Neural progenitor cell (in vitro differentiated cells): ENCODE results near the gene IFRD1. TPM values are rescaled to one million over a fixed set of nuclear protein-coding genes. Genes with fewer than 3 reads are reported as not detected.

Experiments
- DNase-seq: peaks from one replicate; pipeline ENCODE4 v3.0.0-alpha.2; 2016; ENCODE audit warnings: low spot score
- H2AFZ ChIP-seq: fragments of 200-600 bp; sonication (generic); replicated peaks from 2 replicates; pipeline ENCODE4 v1.6.1; 2016; ENCODE audit warnings: antibody characterized with exemption
- H3F3A ChIP-seq: fragments of 200-600 bp; sonication (generic); 2 replicates; pipeline ENCODE4 v1.6.1; 2016; ENCODE audit warnings: antibody characterized with exemption, low read depth
- H3K27ac ChIP-seq: fragments of 200-600 bp; sonication (generic); 2 replicates; pipeline ENCODE4 v1.5.1; 2016; ENCODE audit warnings: mild to moderate bottlenecking
- H3K27me3 ChIP-seq: fragments of 200-600 bp; sonication (generic); 2 replicates; pipeline ENCODE4 v1.6.1; 2016; ENCODE audit warnings: mild to moderate bottlenecking, moderate library complexity
- H3K36me3 ChIP-seq: fragments of 200-600 bp; sonication (generic); 2 replicates; pipeline ENCODE4 v1.5.1; 2016
- H3K4me1 ChIP-seq: fragments of 200-600 bp; sonication (generic); 2 replicates; pipeline ENCODE4 v1.6.1; 2016; ENCODE audit warnings: mixed run types
- H3K4me2 ChIP-seq: fragments of 200-600 bp; sonication (generic); 2 replicates; pipeline ENCODE4 v1.6.1; 2016
- H3K4me3 ChIP-seq: fragments of 200-600 bp; sonication (generic); 2 replicates; pipeline ENCODE4 v1.5.1; 2016
- H3K79me2 ChIP-seq: fragments of 200-600 bp; sonication (generic); 2 replicates; pipeline ENCODE4 v1.6.1; 2016; ENCODE audit warnings: low read depth
- H3K9ac ChIP-seq: fragments of 200-600 bp; sonication (generic); 2 replicates; pipeline ENCODE4 v1.6.1; 2016
- H3K9me3 ChIP-seq: fragments of 200-600 bp; sonication (generic); 2 replicates; pipeline ENCODE4 v1.5.1; 2016; ENCODE audit warnings: low read depth
- H4K20me1 ChIP-seq: fragments of 200-600 bp; sonication (generic); 2 replicates; pipeline ENCODE4 v1.6.1; 2016; ENCODE audit warnings: low read depth
- H3K27ac Mint-ChIP-seq: 3 replicates; pipeline ENCODE4 v1.8.0; 2021; ENCODE audit warnings: mixed read lengths
- H3K27me3 Mint-ChIP-seq: 2 replicates; pipeline ENCODE4 v1.8.0; 2022; ENCODE audit warnings: low read depth, mild to moderate bottlenecking, inconsistent platforms, moderate library complexity, mixed read lengths; ENCODE audit not compliant: insufficient read depth
- H3K36me3 Mint-ChIP-seq: 3 replicates; pipeline ENCODE4 v1.8.0; 2021; ENCODE audit warnings: mixed read lengths
- H3K4me1 Mint-ChIP-seq: 3 replicates; pipeline ENCODE4 v1.8.0; 2021; ENCODE audit warnings: mixed read lengths
- H3K4me3 Mint-ChIP-seq: 3 replicates; pipeline ENCODE4 v1.8.0; 2021; ENCODE audit warnings: mild to moderate bottlenecking, moderate library complexity, mixed read lengths
- H3K9me3 Mint-ChIP-seq: 3 replicates; pipeline ENCODE4 v1.8.0; 2020; ENCODE audit warnings: mixed read lengths
- EZH2 ChIP-seq: fragments of 200-600 bp; sonication (generic); IDR thresholded peaks from 2 replicates; pipeline ENCODE4 v1.6.1; 2017; ENCODE audit warnings: antibody characterized with exemption, mild to moderate bottlenecking, moderate library complexity
- EZH2phosphoT487 ChIP-seq: fragments of 200-600 bp; sonication (generic); IDR thresholded peaks from 2 replicates; pipeline ENCODE4 v1.6.1; 2017; ENCODE audit warnings: antibody characterized with exemption
- total RNA-seq: library from RNA; depleted of rRNA; stranded (reverse); fragments of >200 nt; gene quantifications from 2 replicates; pipeline ENCODE4 v1.2.3, GENCODE V29; 2015; ENCODE audit warnings: low replicate concordance
- TF ChIP-seq, protein P1 (sequence below): fragments of 200-600 bp; sonication (generic); IDR thresholded peaks from 2 replicates; pipeline ENCODE4 v1.5.1; 2017; ENCODE audit warnings: antibody characterized with exemption, mild to moderate bottlenecking

The IFRD1 gene
- total RNA-seq, 1 donor from 2014 or later: 110 TPM

DNA sequence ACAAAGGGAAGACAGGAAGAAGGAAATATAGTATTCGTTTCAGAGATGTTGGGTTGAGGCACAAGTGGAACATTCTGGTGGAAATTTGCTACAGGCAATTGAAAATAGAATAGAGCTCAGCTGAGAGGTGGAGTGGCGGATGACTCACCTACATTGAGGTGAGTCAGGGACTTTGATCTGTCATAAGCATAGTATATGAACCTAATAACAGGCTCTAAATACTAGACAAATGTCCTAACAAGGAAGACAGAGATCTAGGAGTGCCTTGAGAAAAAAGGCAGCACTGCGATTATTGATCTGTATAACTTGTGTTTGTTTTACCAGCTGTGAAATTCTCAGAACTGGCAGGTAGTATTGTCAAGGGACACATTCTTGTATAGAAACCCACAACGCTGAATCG, 907 bp upstream of the IFRD1 start:
- no peak overlapping the region for H3K9ac ChIP-seq
- H3K4me1 Mint-ChIP-seq: peaks cover 29% of the 10 kb centered on the region

DNA sequence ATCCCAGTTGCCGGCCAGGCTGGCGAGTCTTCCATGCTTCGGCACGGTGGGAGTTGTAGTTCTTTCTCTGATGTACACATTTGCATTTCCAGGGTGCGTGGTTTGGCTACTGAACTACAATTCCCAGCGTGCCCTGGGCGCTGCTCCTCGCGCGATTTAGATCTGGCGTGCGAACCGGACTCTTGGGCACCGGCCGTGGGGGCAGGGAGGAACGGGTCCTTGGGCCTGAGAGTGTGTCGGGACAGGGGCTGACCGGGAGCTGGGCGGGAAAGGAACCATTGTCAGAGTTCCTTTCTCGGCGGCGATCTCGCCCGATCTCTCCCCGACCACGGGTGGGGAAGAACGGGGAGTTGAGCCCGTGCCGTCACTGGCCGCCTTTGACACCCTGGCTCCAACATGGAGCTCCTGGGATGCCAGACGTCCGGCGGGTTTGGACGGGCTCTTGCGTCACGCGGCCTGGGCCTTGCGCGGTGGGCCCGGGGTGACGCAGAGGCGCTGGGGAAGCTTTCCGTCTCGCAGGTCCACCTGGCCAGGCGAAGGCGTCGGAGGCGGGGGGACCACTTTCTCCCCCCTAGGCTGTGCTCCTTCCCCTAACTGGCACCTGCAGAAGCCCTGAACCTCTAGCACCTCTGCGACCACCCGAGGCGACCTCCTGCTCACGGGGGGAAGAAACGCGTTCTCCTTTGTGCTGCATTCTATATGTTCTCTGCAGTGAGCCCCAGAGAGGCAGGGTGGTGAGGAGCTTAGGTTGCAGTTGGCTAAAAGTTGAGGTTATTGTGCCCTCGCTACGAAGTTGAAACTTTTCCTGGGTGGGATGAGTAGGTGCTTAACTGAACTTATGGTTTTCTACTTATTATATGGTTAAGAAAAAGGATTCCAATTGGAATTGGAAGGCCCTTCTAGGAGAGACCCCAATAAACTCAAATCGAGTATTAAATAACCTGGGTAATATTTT, 824 bp downstream of the IFRD1 start:
- Histone ChIP-seq H3K4me3 (peak overlapping the region; percentile 91), H3K4me2 (peak overlapping the region; percentile 96), H3K9ac (peak overlapping the region; percentile 93), H3F3A (peaks cover 12% of the 10 kb centered on the region), H3K9me3 (no peaks in the 10 kb centered on the region), H3K27me3 (no peaks in the 10 kb centered on the region), H4K20me1 (peaks cover 20% of the 10 kb centered on the region), H3K4me1 (peaks cover 17% of the 10 kb centered on the region), H3K79me2 (peaks cover 53% of the 10 kb centered on the region), H2AFZ (peak overlapping the region; percentile 79), H3K36me3 (peaks cover 6% of the 10 kb centered on the region), H3K27ac (peak overlapping the region; percentile 86)
- Mint-ChIP-seq H3K36me3 (peaks cover 3% of the 10 kb centered on the region), H3K27me3 (peaks cover 4% of the 10 kb centered on the region), H3K27ac (peak overlapping the region; percentile 96), H3K9me3 (no peaks in the 10 kb centered on the region), H3K4me3 (peak overlapping the region; percentile 98), H3K4me1 (peaks cover 31% of the 10 kb centered on the region)
- TF ChIP-seq EZH2phosphoT487 (no peak), EZH2 (no peak)
- TF ChIP-seq, protein P1, sequence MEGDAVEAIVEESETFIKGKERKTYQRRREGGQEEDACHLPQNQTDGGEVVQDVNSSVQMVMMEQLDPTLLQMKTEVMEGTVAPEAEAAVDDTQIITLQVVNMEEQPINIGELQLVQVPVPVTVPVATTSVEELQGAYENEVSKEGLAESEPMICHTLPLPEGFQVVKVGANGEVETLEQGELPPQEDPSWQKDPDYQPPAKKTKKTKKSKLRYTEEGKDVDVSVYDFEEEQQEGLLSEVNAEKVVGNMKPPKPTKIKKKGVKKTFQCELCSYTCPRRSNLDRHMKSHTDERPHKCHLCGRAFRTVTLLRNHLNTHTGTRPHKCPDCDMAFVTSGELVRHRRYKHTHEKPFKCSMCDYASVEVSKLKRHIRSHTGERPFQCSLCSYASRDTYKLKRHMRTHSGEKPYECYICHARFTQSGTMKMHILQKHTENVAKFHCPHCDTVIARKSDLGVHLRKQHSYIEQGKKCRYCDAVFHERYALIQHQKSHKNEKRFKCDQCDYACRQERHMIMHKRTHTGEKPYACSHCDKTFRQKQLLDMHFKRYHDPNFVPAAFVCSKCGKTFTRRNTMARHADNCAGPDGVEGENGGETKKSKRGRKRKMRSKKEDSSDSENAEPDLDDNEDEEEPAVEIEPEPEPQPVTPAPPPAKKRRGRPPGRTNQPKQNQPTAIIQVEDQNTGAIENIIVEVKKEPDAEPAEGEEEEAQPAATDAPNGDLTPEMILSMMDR: no peak
- DNase-seq: peak; percentile 97

More for the DNA sequence above, 907 bp upstream of the IFRD1 start:
- TF ChIP-seq EZH2phosphoT487 (no peak), EZH2 (no peak)
- TF ChIP-seq, protein P1: no peak
- Histone ChIP-seq H4K20me1 (peaks cover 17% of the 10 kb centered on the region), H3K79me2 (peaks cover 35% of the 10 kb centered on the region), H3K9me3 (no peaks in the 10 kb centered on the region), H3K4me3 (peak overlapping the region; percentile 91), H3K4me2 (peak overlapping the region; percentile 84), H3F3A (peaks cover 12% of the 10 kb centered on the region), H3K36me3 (no peaks in the 10 kb centered on the region), H3K4me1 (peaks cover 17% of the 10 kb centered on the region), H3K27ac (no peak overlapping the region), H2AFZ (peak overlapping the region; percentile 99), H3K27me3 (no peaks in the 10 kb centered on the region)
- Mint-ChIP-seq H3K27me3 (peaks cover 4% of the 10 kb centered on the region), H3K4me3 (peak overlapping the region; percentile 98), H3K36me3 (no peaks in the 10 kb centered on the region), H3K9me3 (no peaks in the 10 kb centered on the region), H3K27ac (no peak overlapping the region)
- no peak for DNase-seq

DNA sequence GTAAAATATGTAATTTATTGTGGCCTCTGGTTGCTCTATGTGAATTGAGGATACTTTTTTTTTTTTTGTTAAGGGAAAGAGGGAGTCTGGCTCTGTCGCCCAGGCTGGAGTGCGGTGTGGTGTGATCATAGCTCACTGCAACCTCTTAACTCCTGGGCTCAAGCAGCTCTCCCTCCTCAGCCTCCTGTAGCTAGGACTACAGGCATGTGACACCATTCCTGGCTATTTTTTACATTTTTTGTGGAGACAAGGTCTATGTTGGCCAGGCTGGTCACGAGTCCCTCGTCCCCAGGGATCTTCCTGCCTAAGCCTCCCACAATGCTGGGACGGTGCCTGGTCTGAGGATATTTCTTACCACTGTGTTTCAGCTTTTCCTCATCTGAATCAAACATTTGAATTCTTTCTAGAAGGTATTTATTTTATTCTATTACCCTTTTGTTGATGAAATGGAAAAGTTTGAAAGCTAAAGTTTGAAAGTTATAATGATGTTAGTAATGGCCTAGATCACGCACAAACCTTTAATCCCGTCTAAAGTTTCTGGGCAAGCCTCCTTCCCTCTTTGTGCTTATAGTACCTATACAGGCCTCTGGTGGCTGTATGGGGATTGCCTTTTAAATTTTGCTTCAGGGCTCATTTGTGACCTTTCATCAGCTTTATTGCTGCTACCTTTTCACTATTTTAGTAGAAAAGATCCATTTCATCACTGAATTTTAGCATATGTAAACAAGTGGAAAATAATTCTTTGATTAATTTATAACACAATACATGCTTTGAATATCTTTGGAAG, 2.0 kb downstream of the IFRD1 start:
- H3F3A ChIP-seq: peaks cover 12% of the 10 kb centered on the region
- H3K4me2 ChIP-seq: peak overlapping the region; percentile 96
- no peaks in the 10 kb centered on the region for H3K27me3 ChIP-seq
- no peaks in the 10 kb centered on the region for H3K9me3 ChIP-seq
- H3K27ac Mint-ChIP-seq: peak overlapping the region; percentile 96
- H3K9me3 Mint-ChIP-seq: no peaks in the 10 kb centered on the region
- H3K4me3 Mint-ChIP-seq: peak overlapping the region; percentile 98
- TF ChIP-seq, protein P1: peak; percentile 47
- no peak for TF ChIP-seq EZH2
- no peak for TF ChIP-seq EZH2phosphoT487
- peaks cover 17% of the 10 kb centered on the region for H3K36me3 ChIP-seq
- peaks cover 20% of the 10 kb centered on the region for H4K20me1 ChIP-seq
- no peak overlapping the region for H3K27ac ChIP-seq
- H3K79me2 ChIP-seq: peaks cover 64% of the 10 kb centered on the region
- no peak overlapping the region for H2AFZ ChIP-seq
- peaks cover 4% of the 10 kb centered on the region for H3K36me3 Mint-ChIP-seq
- H3K27me3 Mint-ChIP-seq: peaks cover 4% of the 10 kb centered on the region
- peak overlapping the region; percentile 91 for H3K4me3 ChIP-seq
- peak overlapping the region; percentile 84 for H3K9ac ChIP-seq
- H3K4me1 ChIP-seq: peaks cover 17% of the 10 kb centered on the region
- DNase-seq: peak; percentile 56
- H3K4me1 Mint-ChIP-seq: peaks cover 31% of the 10 kb centered on the region
